ENCODE measurements around the gene NOL6. TPM values are rescaled to one million over a fixed set of nuclear protein-coding genes. Genes with fewer than 3 reads are reported as not detected.

The NOL6 gene
- total and polyA plus RNA-seq, 2 experiments from 2014 or later = 25.0 to 58.4 TPM

GRCh38 chr9:33465596-33466564 lies 7.8 kb downstream of the NOL6 start (continued):
- no peak for TF ChIP-seq ZNF462 (CRISPR knock-in tag; IDR thresholded peaks at IDR 0.05)
- no peak for TF ChIP-seq ZNF114 (CRISPR knock-in tag; IDR thresholded peaks at IDR 0.05)

- Histone ChIP-seq H3K4me3 (no peak overlapping the region), H3K4me1 (ENCODE audit: insufficient read depth) (no peaks in the 10 kb centered on the region), H3K9me2 (ENCODE audit: insufficient read depth) (no peaks in the 10 kb centered on the region), H3K79me2 (replicated peaks; ENCODE audit: insufficient read depth) (no peaks in the 10 kb centered on the region), H4K20me1 (replicated peaks; ENCODE audit: insufficient read depth) (no peaks in the 10 kb centered on the region; the same call in 1 of the 2 replicates), H3K36me3 (ENCODE audit: insufficient read depth) (peaks cover 17% of the 10 kb centered on the region), H3K27ac (ENCODE audit: low read depth) (no peak overlapping the region), H3K4me2 (no peak overlapping the region), H3F3A (replicated peaks; ENCODE audit: low read depth) (no peaks in the 10 kb centered on the region), H2AFZ (no peak overlapping the region), H3K27me3 (ENCODE audit: insufficient read depth) (no peaks in the 10 kb centered on the region)
- Mint-ChIP-seq H3K27ac (no peak overlapping the region), H3K9me3 (no peaks in the 10 kb centered on the region), H3K36me3 (ENCODE audit: low read depth) (peaks cover 84% of the 10 kb centered on the region), H3K4me3 (no peak overlapping the region), H3K27me3 (ENCODE audit: insufficient read depth, low read depth, poor library complexity) (peaks cover 9% of the 10 kb centered on the region), H3K4me1 (no peaks in the 10 kb centered on the region)
- TF ChIP-seq CTCF (conservative IDR thresholded peaks at IDR 0.05; ENCODE audit: low read depth in 2 of 2) (no peak), ZNF114 (CRISPR knock-in tag; IDR thresholded peaks at IDR 0.05) (no peak), JUNB (IDR thresholded peaks at IDR 0.05; ENCODE audit: unreplicated experiment) (no peak), POLR2AphosphoS5 (IDR thresholded peaks at IDR 0.05; ENCODE audit: low read depth) (no peak), EZH2phosphoT487 (IDR thresholded peaks at IDR 0.05; ENCODE audit: unreplicated experiment) (no peak), ZNF331 (CRISPR knock-in tag; IDR thresholded peaks at IDR 0.05; ENCODE audit: low read depth) (no peak), EZH2 (IDR thresholded peaks at IDR 0.05; ENCODE audit: low read depth, unreplicated experiment) (no peak), REST (IDR thresholded peaks at IDR 0.05; ENCODE audit: unreplicated experiment) (no peak), CREB1 (CRISPR knock-in tag; IDR thresholded peaks at IDR 0.05; ENCODE audit: low read depth) (no peak)
- DNase-seq (ENCODE audit: low spot score) (no peak), ATAC-seq (no peak)
Observed at GRCh38 chr9:33465096-33465495, 8.6 kb downstream of the NOL6 start.

All from GM23338 (cell line).